Peyer's patch (tissue), 4 donors: Measurements from ENCODE around the gene ANKRD44. TPM values are rescaled to one million over a fixed set of nuclear protein-coding genes. Genes with fewer than 3 reads are reported as not detected.

Source experiments
- DNase-seq, 3 donors: peaks; one replicate each; pipeline ENCODE4 v3.0.0-alpha.2; 2017 to 2019
- H3K27ac ChIP-seq, 4 donors: fragments of 200-600 bp; sonication (generic); one replicate each; pipeline ENCODE4 v1.5.1; 2016 to 2019
- H3K27me3 ChIP-seq, 2 donors: fragments of 200-600 bp; sonication (generic); one replicate each; pipeline ENCODE4 v1.5.1; 2019
- H3K36me3 ChIP-seq, 3 donors: fragments of 200-600 bp; sonication (generic); one replicate each; pipeline ENCODE4 v1.5.1; 2016 to 2019
- H3K4me1 ChIP-seq, 4 donors: fragments of 200-600 bp; sonication (generic); one replicate each; pipeline ENCODE4 v1.5.1; 2016 to 2019
- H3K4me3 ChIP-seq, 4 donors: fragments of 200-600 bp; sonication (generic); 1 replicate in 3 of 4; 2 replicates in 1 of 4; pipeline ENCODE4 v1.5.1; 2016 to 2019; ENCODE audit warnings: mild to moderate bottlenecking in 1 of 4
- H3K9me3 ChIP-seq, 4 donors: fragments of 200-600 bp; sonication (generic); one replicate each; pipeline ENCODE4 v1.5.1; 2016 to 2019; ENCODE audit warnings: mild to moderate bottlenecking in 1 of 4
- POLR2A ChIP-seq, 2 donors: fragments of 450-650 bp; IDR thresholded peaks; one replicate each; pipeline ENCODE4 v1.5.1; 2017; ENCODE audit warnings: antibody characterized with exemption in 2 of 2, mild to moderate bottlenecking in 2 of 2, moderate library complexity in 2 of 2
- total RNA-seq, 4 donors: library from RNA; depleted of rRNA; stranded (reverse); fragments of >200 nt; gene quantifications; one replicate each; pipeline ENCODE4 v1.1.0, GENCODE V29; 2016
- TF ChIP-seq, protein P1 (sequence below), 6 experiments: fragments of 450-650 bp in 4 of 6; fragments of 200-600 bp in 2 of 6; sonication (generic) in 1 of 6; IDR thresholded peaks; one replicate each; pipeline ENCODE4 v1.5.1; 2017 to 2019; ENCODE audit warnings: antibody characterized with exemption in 6 of 6, mild to moderate bottlenecking in 3 of 6, moderate library complexity in 1 of 6

ANKRD44 gene
- total RNA-seq, 4 donors from 2014 or later = 24.8 to 215 (median 32.0) TPM

DNA sequence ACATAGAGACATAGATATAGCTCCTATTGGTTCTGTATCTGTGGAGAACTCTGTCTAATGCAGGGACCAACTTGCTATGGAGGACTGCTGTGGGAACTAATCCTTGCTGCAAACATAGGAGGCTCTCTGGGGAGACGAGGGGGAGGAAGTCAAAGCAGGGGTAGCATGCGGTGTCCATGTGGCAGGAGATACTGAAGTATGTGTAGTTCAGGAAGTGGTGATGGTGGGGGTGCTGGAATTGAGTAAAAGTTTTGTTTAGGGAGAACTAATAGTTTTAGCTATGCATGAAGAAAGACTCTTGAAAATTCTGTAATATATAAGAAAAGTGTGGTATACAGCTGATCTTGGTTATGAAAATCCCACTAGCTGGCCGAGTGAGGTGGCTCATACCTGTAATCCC is 62.0 kb downstream of the ANKRD44 start:
- DNase-seq = peak in 2 of 3 donors; percentile 53 to 63
- no peaks in the 10 kb centered on the region for H3K36me3 ChIP-seq

DNA sequence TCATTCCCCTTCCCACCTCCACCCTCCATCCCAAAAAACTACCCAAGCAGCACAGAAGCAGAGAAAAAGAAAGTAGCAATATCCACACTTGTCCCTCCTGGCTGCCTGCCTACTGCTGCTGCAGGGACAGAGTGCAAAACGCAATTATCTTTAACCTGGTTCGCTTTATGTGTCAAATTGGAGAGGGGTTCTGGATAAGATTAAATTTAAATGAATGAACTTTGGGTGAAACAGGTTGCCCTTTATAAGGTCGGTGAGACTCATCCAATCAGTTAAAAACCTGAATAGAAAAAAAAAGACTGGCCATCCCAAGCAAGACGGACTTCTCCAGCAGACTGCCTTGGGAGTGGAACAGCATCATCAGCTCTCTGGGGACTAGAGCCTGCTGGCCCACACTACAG is 62.6 kb downstream of the ANKRD44 start:
- H3K9me3 ChIP-seq = no peaks in the 10 kb centered on the region
- no peaks in the 10 kb centered on the region for H3K27me3 ChIP-seq
- DNase-seq = no peak
- TF ChIP-seq, protein P1, sequence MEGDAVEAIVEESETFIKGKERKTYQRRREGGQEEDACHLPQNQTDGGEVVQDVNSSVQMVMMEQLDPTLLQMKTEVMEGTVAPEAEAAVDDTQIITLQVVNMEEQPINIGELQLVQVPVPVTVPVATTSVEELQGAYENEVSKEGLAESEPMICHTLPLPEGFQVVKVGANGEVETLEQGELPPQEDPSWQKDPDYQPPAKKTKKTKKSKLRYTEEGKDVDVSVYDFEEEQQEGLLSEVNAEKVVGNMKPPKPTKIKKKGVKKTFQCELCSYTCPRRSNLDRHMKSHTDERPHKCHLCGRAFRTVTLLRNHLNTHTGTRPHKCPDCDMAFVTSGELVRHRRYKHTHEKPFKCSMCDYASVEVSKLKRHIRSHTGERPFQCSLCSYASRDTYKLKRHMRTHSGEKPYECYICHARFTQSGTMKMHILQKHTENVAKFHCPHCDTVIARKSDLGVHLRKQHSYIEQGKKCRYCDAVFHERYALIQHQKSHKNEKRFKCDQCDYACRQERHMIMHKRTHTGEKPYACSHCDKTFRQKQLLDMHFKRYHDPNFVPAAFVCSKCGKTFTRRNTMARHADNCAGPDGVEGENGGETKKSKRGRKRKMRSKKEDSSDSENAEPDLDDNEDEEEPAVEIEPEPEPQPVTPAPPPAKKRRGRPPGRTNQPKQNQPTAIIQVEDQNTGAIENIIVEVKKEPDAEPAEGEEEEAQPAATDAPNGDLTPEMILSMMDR (IDR thresholded peaks at IDR 0.05) = no peak
- no peak for TF ChIP-seq POLR2A (IDR thresholded peaks at IDR 0.05)
- no peaks in the 10 kb centered on the region for H3K36me3 ChIP-seq
- no peak overlapping the region for H3K27ac ChIP-seq
- H3K4me3 ChIP-seq = no peak overlapping the region
- H3K4me1 ChIP-seq = no peaks in the 10 kb centered on the region

More for the DNA sequence above, 62.0 kb downstream of the ANKRD44 start:
- no peaks in the 10 kb centered on the region for H3K27me3 ChIP-seq
- no peak for TF ChIP-seq POLR2A (IDR thresholded peaks at IDR 0.05)
- TF ChIP-seq, protein P1 (IDR thresholded peaks at IDR 0.05) = no peak
- H3K4me1 ChIP-seq = no peaks in the 10 kb centered on the region
- no peak overlapping the region for H3K27ac ChIP-seq
- H3K9me3 ChIP-seq = no peaks in the 10 kb centered on the region
- H3K4me3 ChIP-seq = no peak overlapping the region

DNA sequence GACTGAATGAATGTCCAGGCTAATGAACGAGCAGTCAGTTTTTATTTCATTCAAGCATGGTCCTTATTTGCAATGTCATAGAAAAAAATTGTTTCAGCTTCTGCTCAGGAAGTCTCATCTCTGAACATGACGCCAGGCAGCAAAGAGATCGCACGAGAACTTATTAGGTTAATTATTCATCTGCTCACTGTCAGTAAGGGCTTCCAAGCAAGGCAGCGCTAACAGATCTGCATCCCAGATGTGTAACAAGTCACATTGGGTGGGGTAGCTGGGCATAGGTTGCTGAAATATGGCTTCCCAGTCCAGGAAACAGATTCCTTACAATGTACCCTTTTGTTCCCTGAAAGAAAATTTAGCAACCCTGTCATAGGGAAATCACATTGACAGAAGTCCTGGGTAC is 63.5 kb downstream of the ANKRD44 start:
- no peak for DNase-seq
- no peak overlapping the region for H3K4me3 ChIP-seq
- no peak overlapping the region for H3K27ac ChIP-seq
- H3K4me1 ChIP-seq = no peaks in the 10 kb centered on the region
- H3K9me3 ChIP-seq = no peaks in the 10 kb centered on the region
- no peak for TF ChIP-seq POLR2A (IDR thresholded peaks at IDR 0.05)
- TF ChIP-seq, protein P1 (IDR thresholded peaks at IDR 0.05) = no peak
- H3K36me3 ChIP-seq = no peaks in the 10 kb centered on the region
- no peaks in the 10 kb centered on the region for H3K27me3 ChIP-seq

DNA sequence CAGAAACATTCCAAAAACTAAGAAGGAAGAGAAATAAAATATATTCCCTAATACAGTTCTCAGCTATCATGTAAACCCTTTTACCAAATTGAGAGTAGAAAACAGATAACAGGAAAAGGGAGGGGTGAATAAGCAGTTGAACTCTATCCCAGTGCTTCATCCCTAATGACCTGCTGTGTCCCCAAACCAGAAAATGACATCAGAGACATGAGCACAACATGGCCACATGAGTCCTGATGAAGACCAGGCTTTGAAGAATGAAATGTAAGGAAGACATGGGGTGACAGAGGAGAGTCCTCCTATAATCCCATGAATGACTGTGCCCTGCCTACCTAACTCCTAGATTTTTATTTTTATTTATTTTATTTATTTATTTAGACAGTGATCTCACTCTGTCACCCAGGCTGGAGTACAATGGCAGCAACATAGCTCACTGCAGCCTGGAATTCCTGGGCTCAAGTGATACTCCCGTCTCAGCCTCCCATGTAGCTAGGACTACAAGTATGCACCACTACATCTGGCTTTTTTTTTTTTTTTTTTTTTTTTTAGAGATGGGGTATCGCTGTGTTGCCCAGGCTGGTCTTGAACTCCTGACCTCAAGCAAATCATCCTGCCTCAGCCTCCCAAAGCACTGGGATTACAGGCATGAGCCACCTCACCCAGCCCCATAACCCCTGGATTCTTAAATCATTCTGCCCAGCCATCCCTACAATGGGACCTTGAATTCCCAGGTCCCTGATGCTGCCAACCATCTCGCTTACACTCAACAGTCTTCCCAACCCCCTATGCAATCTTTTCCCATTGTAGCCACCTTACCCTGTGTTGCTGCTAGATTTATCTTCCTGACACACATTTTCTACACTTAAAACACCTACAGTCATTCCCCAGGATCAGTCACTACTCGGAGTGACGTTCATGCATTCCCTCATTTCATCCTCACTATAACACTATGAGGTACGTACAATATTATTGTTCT is 64.5 kb downstream of the ANKRD44 start:
- H3K4me1 ChIP-seq = no peaks in the 10 kb centered on the region

DNA sequence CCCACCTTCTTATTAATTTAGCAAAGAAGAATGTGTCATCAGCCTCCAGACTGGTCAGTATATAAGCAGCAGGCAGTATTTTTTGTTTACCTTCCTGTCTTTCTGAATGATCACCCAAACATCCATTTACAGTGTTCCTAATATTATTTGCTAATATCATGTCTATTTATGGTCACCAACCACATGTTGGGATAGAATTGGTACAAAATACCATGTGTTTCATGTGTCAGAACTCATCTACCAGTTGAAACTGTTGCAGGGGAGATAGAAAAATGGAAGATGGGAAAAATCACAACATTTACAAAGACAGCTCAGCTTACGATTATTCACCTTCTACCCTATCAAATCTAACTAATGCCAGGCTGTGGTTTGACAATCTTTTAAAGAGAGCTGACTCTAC is 66.2 kb downstream of the ANKRD44 start:
- Histone ChIP-seq H3K4me3 (no peak overlapping the region), H3K27me3 (no peaks in the 10 kb centered on the region), H3K9me3 (no peaks in the 10 kb centered on the region), H3K36me3 (no peaks in the 10 kb centered on the region), H3K27ac (no peak overlapping the region), H3K4me1 (peaks cover 0 to 6% (median under 1%) of the 10 kb centered on the region in 4 donors)
- TF ChIP-seq, protein P1 (IDR thresholded peaks at IDR 0.05) = no peak
- DNase-seq = no peak

More for the DNA sequence above, 64.5 kb downstream of the ANKRD44 start:
- DNase-seq = no peak
- TF ChIP-seq, protein P1 (IDR thresholded peaks at IDR 0.05) = no peak
- TF ChIP-seq POLR2A (IDR thresholded peaks at IDR 0.05) = no peak
- no peaks in the 10 kb centered on the region for H3K9me3 ChIP-seq
- H3K27ac ChIP-seq = no peak overlapping the region
- no peaks in the 10 kb centered on the region for H3K27me3 ChIP-seq
- H3K4me3 ChIP-seq = no peak overlapping the region
- H3K36me3 ChIP-seq = no peaks in the 10 kb centered on the region
